Mesenchymal stem cell (in vitro differentiated cells and primary cell): ENCODE measurements around the gene FUT3.
A peak's percentile ranks its signal among the peaks of the same experiment; 100 is the strongest.

Experiments
- DNase-seq: peaks from one replicate; pipeline ENCODE4 v3.0.0-alpha.2; 2013
- H2AFZ ChIP-seq: one replicate; pipeline ENCODE4 v1.6.1; 2013; ENCODE audit warnings: low read depth, mild to moderate bottlenecking, control low read depth, inconsistent platforms, low read length, moderate library complexity
- H2AK5ac ChIP-seq: 2 replicates; pipeline ENCODE4 v1.6.1; 2013; ENCODE audit warnings: low read length, moderate library complexity, mild to moderate bottlenecking, inconsistent platforms; ENCODE audit not compliant: severe bottlenecking
- H2BK120ac ChIP-seq: one replicate; pipeline ENCODE4 v1.6.1; 2013; ENCODE audit warnings: low read depth, mild to moderate bottlenecking, inconsistent platforms, low read length, moderate library complexity
- H2BK12ac ChIP-seq, 2 experiments: one replicate each; pipeline ENCODE4 v1.6.1; 2013; ENCODE audit warnings: inconsistent platforms in 2 of 2, low read length in 2 of 2, mild to moderate bottlenecking in 2 of 2, moderate library complexity in 2 of 2, control low read depth in 1 of 2
- H2BK15ac ChIP-seq: one replicate; pipeline ENCODE4 v1.6.1; 2013; ENCODE audit warnings: mild to moderate bottlenecking, low read depth, inconsistent platforms; ENCODE audit not compliant: poor library complexity, severe bottlenecking
- H2BK5ac ChIP-seq: 2 replicates; pipeline ENCODE4 v1.6.1; 2013; ENCODE audit warnings: low read depth, mild to moderate bottlenecking, low read length, control low read depth, inconsistent platforms; ENCODE audit not compliant: poor library complexity, severe bottlenecking
- H3K14ac ChIP-seq, 2 experiments: one replicate each; pipeline ENCODE4 v1.6.1; 2013; ENCODE audit warnings: inconsistent platforms in 2 of 2, low read length in 2 of 2, control low read depth in 1 of 2, mild to moderate bottlenecking in 1 of 2, moderate library complexity in 1 of 2
- H3K18ac ChIP-seq, 2 experiments: one replicate each; pipeline ENCODE4 v1.6.1; 2013; ENCODE audit warnings: inconsistent platforms in 2 of 2, low read length in 2 of 2, control low read depth in 1 of 2, low read depth in 1 of 2, mild to moderate bottlenecking in 1 of 2
- H3K23ac ChIP-seq, 2 experiments: one replicate each; pipeline ENCODE4 v1.6.1; 2013; ENCODE audit warnings: inconsistent platforms in 2 of 2, low read length in 2 of 2, mild to moderate bottlenecking in 2 of 2, moderate library complexity in 2 of 2, control low read depth in 1 of 2
- H3K27ac ChIP-seq: 2 replicates; pipeline ENCODE4 v1.5.1; 2013; ENCODE audit warnings: mild to moderate bottlenecking, moderate library complexity, low read length, control low read depth, inconsistent platforms; ENCODE audit not compliant: poor library complexity, severe bottlenecking
- H3K27me3 ChIP-seq, 2 experiments: 2 replicates each; pipeline versions ENCODE4 v1.6.1 to v1.7.0; 2013; ENCODE audit warnings: low read length in 2 of 2, mild to moderate bottlenecking in 2 of 2, moderate library complexity in 2 of 2, control low read depth in 1 of 2, inconsistent platforms in 1 of 2; ENCODE audit not compliant: control insufficient read depth in 1 of 2, insufficient read depth in 1 of 2
- H3K36me3 ChIP-seq, 2 experiments: 2 replicates each; pipeline versions ENCODE4 v1.6.1 to v1.7.0; 2013; ENCODE audit warnings: low read length in 2 of 2, control low read depth in 1 of 2, inconsistent platforms in 1 of 2, low read depth in 1 of 2, mild to moderate bottlenecking in 1 of 2; ENCODE audit not compliant: insufficient read depth in 2 of 2, control insufficient read depth in 1 of 2
- H3K4ac ChIP-seq, 2 experiments: one replicate each; pipeline ENCODE4 v1.6.1; 2013; ENCODE audit warnings: inconsistent platforms in 2 of 2, low read length in 2 of 2, mild to moderate bottlenecking in 2 of 2, moderate library complexity in 2 of 2, control low read depth in 1 of 2, low read depth in 1 of 2
- H3K4me1 ChIP-seq: 2 replicates; pipeline ENCODE4 v1.6.1; 2013; ENCODE audit warnings: low read depth, low read length, control low read depth; ENCODE audit not compliant: control insufficient read depth, insufficient read depth
- H3K4me2 ChIP-seq: 2 replicates; pipeline ENCODE4 v1.6.1; 2013; ENCODE audit warnings: low read length, mild to moderate bottlenecking, inconsistent platforms; ENCODE audit not compliant: poor library complexity, severe bottlenecking
- H3K4me3 ChIP-seq, 2 experiments: 2 replicates each; pipeline versions ENCODE4 v1.5.1 to v1.7.0; 2013; ENCODE audit warnings: low read length in 2 of 2, mild to moderate bottlenecking in 2 of 2, control low read depth in 1 of 2, low read depth in 1 of 2; ENCODE audit not compliant: insufficient read depth in 1 of 2
- H3K79me1 ChIP-seq: replicated peaks from 2 replicates; pipeline ENCODE4 v1.6.1; 2013; ENCODE audit warnings: mild to moderate bottlenecking, control low read depth, low read length, inconsistent platforms; ENCODE audit not compliant: poor library complexity, severe bottlenecking
- H3K9ac ChIP-seq: 2 replicates; pipeline ENCODE4 v1.7.0; 2013; ENCODE audit warnings: mild to moderate bottlenecking, low read length, moderate library complexity
- H3K9me3 ChIP-seq: 2 replicates; pipeline ENCODE4 v1.7.0; 2013; ENCODE audit warnings: mild to moderate bottlenecking, low read length; ENCODE audit not compliant: control insufficient read depth
- H4K8ac ChIP-seq: one replicate; pipeline ENCODE4 v1.6.1; 2013; ENCODE audit warnings: inconsistent platforms, mild to moderate bottlenecking, low read length, moderate library complexity
- H4K91ac ChIP-seq: one replicate; pipeline ENCODE4 v1.6.1; 2013; ENCODE audit warnings: mild to moderate bottlenecking, low read length, inconsistent platforms
- WGBS: methylation state at CpG from one replicate; pipeline ENCODE4 v1.1.7; 2013; ENCODE audit warnings: mixed read lengths; 5-methylcytosine and 5-hydroxymethylcytosine counted together

The FUT3 gene

GRCh38 chr19:5800361-5801270 lies 50.6 kb downstream of the FUT3 start:
- Histone ChIP-seq H3K36me3 (no peaks in the 10 kb centered on the region), H3K18ac (no peak overlapping the region), H3K4me3 (no peak overlapping the region), H3K9me3 (no peaks in the 10 kb centered on the region), H3K27me3 (peaks cover 15 to 42% of the 10 kb centered on the region in 2 experiments), H2BK5ac (no peak overlapping the region), H3K14ac (no peak overlapping the region), H3K4ac (no peak overlapping the region), H2AFZ (no peak overlapping the region), H2BK15ac (no peak overlapping the region), H3K4me2 (no peak overlapping the region), H3K79me1 (no peaks in the 10 kb centered on the region), H3K27ac (no peak overlapping the region), H3K4me1 (peaks cover 16% of the 10 kb centered on the region), H4K91ac (peak overlapping the region; percentile 7), H4K8ac (no peak overlapping the region), H3K9ac (no peak overlapping the region), H2BK120ac (no peak overlapping the region), H2AK5ac (no peak overlapping the region), H3K23ac (no peak overlapping the region), H2BK12ac (peak overlapping the region in 1 of 2 experiments; percentile 54)
- WGBS = 82% methylated on average over 17 of the region's 17 CpGs
- no peak for DNase-seq

GRCh38 chr19:5799247-5800241 lies 51.7 kb downstream of the FUT3 start:
- Histone ChIP-seq H3K18ac (no peak overlapping the region), H2BK120ac (no peak overlapping the region), H3K4me2 (no peak overlapping the region), H2BK12ac (no peak overlapping the region), H3K4me3 (no peak overlapping the region), H3K14ac (no peak overlapping the region), H3K4ac (no peak overlapping the region), H2AFZ (no peak overlapping the region), H3K9me3 (no peaks in the 10 kb centered on the region), H4K8ac (no peak overlapping the region), H3K4me1 (peaks cover 11% of the 10 kb centered on the region), H3K79me1 (no peaks in the 10 kb centered on the region), H3K27me3 (peaks cover 9 to 37% of the 10 kb centered on the region in 2 experiments), H3K27ac (no peak overlapping the region), H4K91ac (no peak overlapping the region), H2BK15ac (no peak overlapping the region), H2BK5ac (no peak overlapping the region), H3K9ac (no peak overlapping the region), H3K23ac (no peak overlapping the region), H3K36me3 (no peaks in the 10 kb centered on the region), H2AK5ac (no peak overlapping the region)
- 89% methylated on average over 37 of the region's 37 CpGs for WGBS
- no peak for DNase-seq

GRCh38 chr19:5798244-5798643 lies 53.0 kb downstream of the FUT3 start:
- H2BK120ac ChIP-seq = no peak overlapping the region
- no peak overlapping the region for H3K14ac ChIP-seq
- H3K4me2 ChIP-seq = no peak overlapping the region
- H3K4me1 ChIP-seq = peaks cover 2% of the 10 kb centered on the region
- H3K4ac ChIP-seq = no peak overlapping the region
- H3K9me3 ChIP-seq = no peaks in the 10 kb centered on the region
- H4K91ac ChIP-seq = no peak overlapping the region
- no peak for DNase-seq
- no peak overlapping the region for H3K4me3 ChIP-seq
- no peak overlapping the region for H2BK12ac ChIP-seq
- no peak overlapping the region for H2AFZ ChIP-seq
- no peak overlapping the region for H3K18ac ChIP-seq
- H3K27me3 ChIP-seq = peaks cover 0 to 26% of the 10 kb centered on the region in 2 experiments
- H3K27ac ChIP-seq = no peak overlapping the region
- H2AK5ac ChIP-seq = no peak overlapping the region
- WGBS = 97% methylated on average over 7 of the region's 8 CpGs
- no peak overlapping the region for H3K9ac ChIP-seq
- no peak overlapping the region for H2BK5ac ChIP-seq
- no peaks in the 10 kb centered on the region for H3K79me1 ChIP-seq
- no peak overlapping the region for H3K23ac ChIP-seq
- no peaks in the 10 kb centered on the region for H3K36me3 ChIP-seq
- no peak overlapping the region for H4K8ac ChIP-seq
- H2BK15ac ChIP-seq = no peak overlapping the region
